IMR-90 (cell line): ENCODE results near the gene ZFYVE26. TPM values are rescaled to one million over a fixed set of nuclear protein-coding genes. Genes with fewer than 3 reads are reported as not detected.

Experiments
- ATAC-seq: fragments of 200-7000 bp; cut with Tn5 transposase; 2 replicates; pipeline ENCODE4 v1.9.1; 2020; ENCODE audit warnings: low read depth, mild to moderate bottlenecking, moderate library complexity
- BruUV-seq: library from RNA; stranded (reverse); fragments of 400-500 nt; replicated peaks from 2 replicates; lab custom pipeline; 2021; lab: Mats Ljungman, UMichigan
- CTCF ChIA-PET: fragments of 300-600 bp; formaldehyde crosslinking; extraction: SDS; loops from one replicate; lab custom pipeline; 2021; ENCODE audit warnings: antibody characterized with exemption; lab: Yijun Ruan, JAX
- POLR2A ChIA-PET: fragments of 300-600 bp; sonication (Branson Sonifier 250); formaldehyde crosslinking; loops from one replicate; lab custom pipeline; 2022; ENCODE audit warnings: antibody characterized with exemption; ENCODE audit not compliant: unreplicated experiment; lab: Charles Lee
- DNase-seq: peaks from one replicate; pipeline ENCODE4 v3.0.0; 2013
- H2AFZ ChIP-seq: replicated peaks from 2 replicates; pipeline ENCODE3; 2013; ENCODE audit warnings: low read length, mild to moderate bottlenecking; ENCODE audit not compliant: poor library complexity
- H2AK5ac ChIP-seq: 2 replicates; pipeline ENCODE4 v1.6.1; 2013; ENCODE audit warnings: low read depth, low read length, inconsistent platforms
- H2AK9ac ChIP-seq: replicated peaks from 2 replicates; pipeline ENCODE3; 2013; ENCODE audit warnings: mild to moderate bottlenecking, low read depth, low read length, moderate library complexity; ENCODE audit not compliant: poor library complexity
- H2BK120ac ChIP-seq: 2 replicates; pipeline ENCODE4 v1.6.1; 2013; ENCODE audit warnings: low read depth, low read length, inconsistent platforms
- H2BK15ac ChIP-seq: 3 replicates; pipeline ENCODE4 v1.6.1; 2013; ENCODE audit warnings: low read depth, low read length, inconsistent platforms
- H2BK20ac ChIP-seq: 2 replicates; pipeline ENCODE4 v1.6.1; 2013; ENCODE audit warnings: low read depth, mild to moderate bottlenecking, inconsistent platforms, low read length, moderate library complexity
- H2BK5ac ChIP-seq: 2 replicates; pipeline ENCODE4 v1.6.1; 2013; ENCODE audit warnings: mild to moderate bottlenecking, low read depth, low read length, inconsistent platforms; ENCODE audit not compliant: poor library complexity, severe bottlenecking
- H3K14ac ChIP-seq: replicated peaks from 2 replicates; pipeline ENCODE4 v1.6.1; 2013; ENCODE audit warnings: low read depth, low read length, inconsistent platforms
- H3K18ac ChIP-seq: 2 replicates; pipeline ENCODE4 v1.6.1; 2013; ENCODE audit warnings: low read depth, low read length, control low read depth
- H3K23ac ChIP-seq: 2 replicates; pipeline ENCODE4 v1.6.1; 2013; ENCODE audit warnings: low read depth, low read length, inconsistent platforms
- H3K27ac ChIP-seq: 2 replicates; pipeline ENCODE4 v1.5.1; 2013; ENCODE audit warnings: mild to moderate bottlenecking, control low read depth, low read length; ENCODE audit not compliant: insufficient read depth
- H3K27me3 ChIP-seq: 2 replicates; pipeline ENCODE4 v1.6.1; 2013; ENCODE audit warnings: low read length; ENCODE audit not compliant: control insufficient read depth, insufficient read depth
- H3K36me3 ChIP-seq: 2 replicates; pipeline ENCODE4 v1.6.1; 2013; ENCODE audit warnings: low read length, mixed read lengths; ENCODE audit not compliant: control insufficient read depth, insufficient read depth
- H3K4ac ChIP-seq: 2 replicates; pipeline ENCODE4 v1.6.1; 2013; ENCODE audit warnings: low read depth, low read length, inconsistent platforms
- H3K4me1 ChIP-seq: 2 replicates; pipeline ENCODE4 v1.6.1; 2013; ENCODE audit warnings: low read length, mixed read lengths; ENCODE audit not compliant: control insufficient read depth, insufficient read depth
- H3K4me2 ChIP-seq: 2 replicates; pipeline ENCODE4 v1.6.1; 2013; ENCODE audit warnings: low read depth, mild to moderate bottlenecking, control low read depth, low read length, moderate library complexity
- H3K4me3 ChIP-seq: 2 replicates; pipeline ENCODE4 v1.5.1; 2013; ENCODE audit warnings: low read depth, mild to moderate bottlenecking, control low read depth, low read length, moderate library complexity; ENCODE audit not compliant: insufficient read depth
- H3K56ac ChIP-seq: 2 replicates; pipeline ENCODE4 v1.6.1; 2013; ENCODE audit warnings: low read length, inconsistent platforms; ENCODE audit not compliant: insufficient read depth; ENCODE audit errors: extremely low read depth
- H3K79me1 ChIP-seq, 2 experiments: 2 replicates each; pipeline ENCODE4 v1.6.1; 2013; ENCODE audit warnings: low read length in 2 of 2, inconsistent platforms in 1 of 2, low read depth in 1 of 2
- H3K9ac ChIP-seq: 2 replicates; pipeline ENCODE4 v1.6.1; 2013; ENCODE audit warnings: low read depth, low read length, control low read depth
- H3K9me1 ChIP-seq: 2 replicates; pipeline ENCODE4 v1.6.1; 2013; ENCODE audit warnings: low read length, inconsistent platforms; ENCODE audit not compliant: insufficient read depth
- H3K9me3 ChIP-seq: 2 replicates; pipeline ENCODE4 v1.6.1; 2013; ENCODE audit warnings: low read length; ENCODE audit not compliant: control insufficient read depth, insufficient read depth
- H4K20me1 ChIP-seq: 2 replicates; pipeline ENCODE4 v1.6.1; 2013; ENCODE audit warnings: low read length, inconsistent platforms; ENCODE audit not compliant: insufficient read depth
- H4K5ac ChIP-seq: 2 replicates; pipeline ENCODE4 v1.6.1; 2013; ENCODE audit warnings: mild to moderate bottlenecking, low read depth, low read length, control low read depth
- H4K8ac ChIP-seq, 2 experiments: 2 replicates each; pipeline ENCODE4 v1.6.1; 2013; ENCODE audit warnings: low read depth in 2 of 2, low read length in 2 of 2, control low read depth in 1 of 2, inconsistent platforms in 1 of 2
- H4K91ac ChIP-seq: 2 replicates; pipeline ENCODE4 v1.6.1; 2013; ENCODE audit warnings: low read depth, low read length, inconsistent platforms; ENCODE audit not compliant: insufficient read depth
- BHLHE40 ChIP-seq: fragments of 150-350 bp; IDR thresholded peaks from 2 replicates; pipeline ENCODE4 v1.6.1; 2016; ENCODE audit warnings: mild to moderate bottlenecking, low read depth, low read length
- CEBPB ChIP-seq: IDR thresholded peaks from 2 replicates; pipeline ENCODE4 v1.6.1; 2012; ENCODE audit warnings: low read depth, low read length, improper control_type of control experiment
- CHD1 ChIP-seq: IDR thresholded peaks from 2 replicates; pipeline ENCODE4 v1.6.1; 2012; ENCODE audit warnings: low read depth, low read length, improper control_type of control experiment
- CTCF ChIP-seq: conservative IDR thresholded peaks from 2 replicates; pipeline ENCODE4 v1.5.1; 2012; ENCODE audit warnings: mild to moderate bottlenecking, low read depth, low read length, improper control_type of control experiment
- ELK1 ChIP-seq: fragments of 150-350 bp; IDR thresholded peaks from 2 replicates; pipeline ENCODE4 v1.6.1; 2016; ENCODE audit warnings: low read depth, mild to moderate bottlenecking, low read length, moderate library complexity, borderline replicate concordance
- FOS ChIP-seq: fragments of 150-350 bp; IDR thresholded peaks from 2 replicates; pipeline ENCODE4 v1.6.1; 2016; ENCODE audit warnings: low read depth, low read length
- MAFK ChIP-seq: IDR thresholded peaks from 2 replicates; pipeline ENCODE4 v1.6.1; 2012; ENCODE audit warnings: low read depth, low read length, improper control_type of control experiment
- MXI1 ChIP-seq: IDR thresholded peaks from 2 replicates; pipeline ENCODE4 v1.6.1; 2012; ENCODE audit warnings: low read depth, mild to moderate bottlenecking, low read length, moderate library complexity, borderline replicate concordance
- NFE2L2 ChIP-seq: fragments of 150-350 bp; IDR thresholded peaks from 2 replicates; pipeline ENCODE4 v1.6.1; 2016; ENCODE audit warnings: low read depth, mild to moderate bottlenecking, low read length
- POLR2A ChIP-seq: IDR thresholded peaks from 2 replicates; pipeline ENCODE4 v1.6.1; 2012; ENCODE audit warnings: mild to moderate bottlenecking, low read depth, low read length
- RAD21 ChIP-seq: IDR thresholded peaks from 2 replicates; pipeline ENCODE4 v1.6.1; 2012; ENCODE audit warnings: low read length, improper control_type of control experiment
- RCOR1 ChIP-seq: IDR thresholded peaks from 2 replicates; pipeline ENCODE4 v1.6.1; 2012; ENCODE audit warnings: mild to moderate bottlenecking, low read length, improper control_type of control experiment; ENCODE audit not compliant: insufficient replicate concordance
- RFX5 ChIP-seq: IDR thresholded peaks from 2 replicates; pipeline ENCODE4 v1.8.0; 2012; ENCODE audit warnings: low read depth, mild to moderate bottlenecking, low read length, moderate library complexity
- SMC3 ChIP-seq: fragments of 150-350 bp; IDR thresholded peaks from 2 replicates; pipeline ENCODE4 v1.6.1; 2016; ENCODE audit warnings: low read depth, mild to moderate bottlenecking, antibody characterized with exemption, low read length, moderate library complexity
- WGBS, 2 experiments: methylation state at CpG; one replicate each; pipeline versions ENCODE4 v1.1.5 to v1.1.7; 2013; ENCODE audit warnings: missing lambda C conversion rate in 2 of 2; ENCODE audit not compliant: insufficient read length in 1 of 2; ENCODE audit errors: extremely low coverage in 2 of 2; 5-methylcytosine and 5-hydroxymethylcytosine counted together
- dilution Hi-C: fragments of 300-500 bp; cut with HindIII; formaldehyde crosslinking; loops from one replicate; pipeline ENCODE4 v1.14.3; 2018; ENCODE audit warnings: low sequenced_read_pairs; ENCODE audit not compliant: unreplicated experiment
- in situ Hi-C: fragments of 300-500 bp; cut with MboI; formaldehyde crosslinking; loops from 3 replicates; pipeline ENCODE4 v1.14.3; 2019; ENCODE audit warnings: low sequenced_read_pairs, inconsistent platforms, mixed read lengths
- intact Hi-C: fragments of 100-400 bp; cut with micrococcal nuclease; formaldehyde crosslinking; loops from 2 replicates; pipeline ENCODE4 v1.10.0; 2022
- polyA plus RNA-seq, 3 experiments: library from polyadenylated mRNA; depleted of rRNA; stranded (reverse); fragments of >200 nt; gene quantifications; 2 replicates each; pipeline ENCODE4 v1.2.3, GENCODE V29; 2012; ENCODE audit warnings: low replicate concordance in 1 of 3
- total RNA-seq: library from RNA; depleted of rRNA; stranded (reverse); fragments of >200 nt; gene quantifications from 2 replicates; pipeline ENCODE4 v1.2.3, GENCODE V29; 2012

ZFYVE26 gene
- total and polyA plus RNA-seq, 2 of the 4 experiments (the other 2 are of a cell fraction): 6.0 to 11.1 TPM

- Histone ChIP-seq H3K36me3 (no peaks in the 10 kb centered on the region), H3K4me3 (no peak overlapping the region), H3K27me3 (peaks cover 4% of the 10 kb centered on the region), H3K4me1 (no peaks in the 10 kb centered on the region), H3K9ac (no peak overlapping the region), H3K14ac (no peak overlapping the region), H3K4ac (no peak overlapping the region), H2AK5ac (no peak overlapping the region), H3K18ac (no peak overlapping the region), H3K79me1 (no peaks in the 10 kb centered on the region), H4K5ac (no peak overlapping the region), H2BK15ac (no peak overlapping the region), H2AFZ (no peak overlapping the region), H3K23ac (no peak overlapping the region), H2BK20ac (no peak overlapping the region), H3K4me2 (no peak overlapping the region), H3K9me3 (no peaks in the 10 kb centered on the region; the same call in 1 of the 2 replicates), H3K27ac (no peak overlapping the region), H4K91ac (no peak overlapping the region), H4K8ac (no peak overlapping the region), H2BK5ac (no peak overlapping the region), H4K20me1 (no peaks in the 10 kb centered on the region), H2AK9ac (no peak overlapping the region), H3K56ac (no peak overlapping the region), H2BK120ac (no peak overlapping the region), H3K9me1 (no peaks in the 10 kb centered on the region)
- intact Hi-C loops (no loop called here), dilution Hi-C loops (no loop called here), in situ Hi-C loops (loop anchor here (25.0 kb wide), 1 partner anchor 268 kb away; no protein-coding TSS in a partner anchor)
- DNase-seq: no peak
- no peak for ATAC-seq
- CTCF ChIA-PET: interaction anchor here (0.5 to 2.8 kb wide), 19 partner anchors 8 to 321 kb away, joined by 3 to 38 read pairs (median 5); partner anchors contain the start of gene ARG2
- POLR2A ChIA-PET: no interaction called here
- TF ChIP-seq BHLHE40 (no peak), RFX5 (no peak), POLR2A (no peak), ELK1 (no peak), MXI1 (no peak), CHD1 (no peak), CEBPB (no peak), RAD21 (no peak), CTCF (no peak), RCOR1 (no peak), MAFK (no peak), FOS (no peak), SMC3 (no peak), NFE2L2 (no peak)
- no CpG with 5 or more reads among the region's 3 CpGs for WGBS, 2 experiments
- no TSS peak for BruUV-seq
These were observed 111.2 kb downstream of the ZFYVE26 start for GRCh38 chr14:67705211-67705610.
